NCI-H187 (cell line): ENCODE measurements around the gene CRACR2B.

Source experiments
- DNase-seq, 2 experiments: peaks; one replicate each; lab custom pipeline; 2025; lab: John Stamatoyannopoulos, UW

CRACR2B gene

GRCh38 chr11:854601-855329 lies 27.0 kb downstream of the CRACR2B start:
- DNase-seq, result no peak

- DNase-seq, result no peak
These were observed 27.6 kb downstream of the CRACR2B start for GRCh38 chr11:855330-855674.

GRCh38 chr11:855796-856195 lies 28.1 kb downstream of the CRACR2B start:
- DNase-seq, result no peak

GRCh38 chr11:856397-856796 lies 28.7 kb downstream of the CRACR2B start:
- DNase-seq, result no peak

- no peak for DNase-seq
These were observed 30.5 kb downstream of the CRACR2B start for GRCh38 chr11:858053-858761.

- DNase-seq, result no peak
These were observed 31.1 kb downstream of the CRACR2B start for GRCh38 chr11:858762-859339.

GRCh38 chr11:859394-860131 lies 31.8 kb downstream of the CRACR2B start:
- peak; percentile 31 to 40 for DNase-seq

GRCh38 chr11:860234-861104 lies 32.8 kb downstream of the CRACR2B start:
- no peak for DNase-seq

GRCh38 chr11:861105-861479 lies 33.4 kb downstream of the CRACR2B start:
- no peak for DNase-seq

GRCh38 chr11:862081-862661 lies 34.5 kb downstream of the CRACR2B start:
- no peak for DNase-seq

GRCh38 chr11:862696-863022 lies 34.9 kb downstream of the CRACR2B start:
- DNase-seq, result no peak

- DNase-seq, result no peak
These were observed 35.5 kb downstream of the CRACR2B start for GRCh38 chr11:863023-863909.

- DNase-seq, result no peak
These were observed 36.5 kb downstream of the CRACR2B start for GRCh38 chr11:863910-864827.

- no peak for DNase-seq
These were observed 37.2 kb downstream of the CRACR2B start for GRCh38 chr11:864898-865297.

- DNase-seq, result no peak
These were observed 38.0 kb downstream of the CRACR2B start for GRCh38 chr11:865462-866430.

- no peak for DNase-seq
These were observed 38.8 kb downstream of the CRACR2B start for GRCh38 chr11:866481-866880.

- no peak for DNase-seq
These were observed 40.2 kb downstream of the CRACR2B start for GRCh38 chr11:867856-868358.

GRCh38 chr11:868394-868793 lies 40.7 kb downstream of the CRACR2B start:
- DNase-seq, result no peak
